Renal cortex interstitium (tissue), 11 donors: ENCODE measurements around the gene RAB5IF. TPM values are rescaled to one million over a fixed set of nuclear protein-coding genes. Genes with fewer than 3 reads are reported as not detected.
"Not testable (repeated sequence)": the region's sequence is repeated elsewhere in the genome, so short reads cannot be mapped to it uniquely, and the experiment has no call there.

Experiments used
- DNase-seq, 11 donors: peaks; one replicate each; pipeline ENCODE4 v3.0.0-alpha.2; 2013; ENCODE audit warnings: low read depth in 9 of 11, low spot score in 4 of 11; ENCODE audit errors: extremely low read depth in 1 of 11
- polyA plus RNA-seq, 3 donors: library from polyadenylated mRNA; unstranded; fragments of 120-200 nt; gene quantifications; one replicate each; pipeline ENCODE4 v1.2.1, GENCODE V29; 2013; ENCODE audit not compliant: insufficient read length in 3 of 3

Gene RAB5IF
- polyA plus RNA-seq, 3 donors: 55.5 to 67.2 (median 62.4) TPM

DNA sequence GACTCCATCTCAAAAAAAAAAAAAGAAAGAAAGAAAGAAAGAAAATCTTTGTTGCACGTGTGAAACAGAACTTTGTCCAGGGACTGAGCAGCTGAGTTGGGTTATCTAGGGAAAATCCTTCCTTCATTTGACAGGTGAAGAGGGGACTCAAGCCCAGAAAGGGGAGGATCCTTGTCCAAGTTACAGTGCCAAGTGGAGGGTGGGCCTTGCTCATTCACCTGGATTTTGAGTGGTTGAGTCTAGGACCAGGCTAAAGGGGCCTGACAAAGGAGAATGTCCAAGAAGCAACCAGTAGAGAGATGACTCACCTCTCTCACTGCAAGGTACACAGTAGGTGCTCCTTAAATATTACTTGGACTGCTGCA, 29.5 kb upstream of the RAB5IF start:
- no peak for DNase-seq

DNA sequence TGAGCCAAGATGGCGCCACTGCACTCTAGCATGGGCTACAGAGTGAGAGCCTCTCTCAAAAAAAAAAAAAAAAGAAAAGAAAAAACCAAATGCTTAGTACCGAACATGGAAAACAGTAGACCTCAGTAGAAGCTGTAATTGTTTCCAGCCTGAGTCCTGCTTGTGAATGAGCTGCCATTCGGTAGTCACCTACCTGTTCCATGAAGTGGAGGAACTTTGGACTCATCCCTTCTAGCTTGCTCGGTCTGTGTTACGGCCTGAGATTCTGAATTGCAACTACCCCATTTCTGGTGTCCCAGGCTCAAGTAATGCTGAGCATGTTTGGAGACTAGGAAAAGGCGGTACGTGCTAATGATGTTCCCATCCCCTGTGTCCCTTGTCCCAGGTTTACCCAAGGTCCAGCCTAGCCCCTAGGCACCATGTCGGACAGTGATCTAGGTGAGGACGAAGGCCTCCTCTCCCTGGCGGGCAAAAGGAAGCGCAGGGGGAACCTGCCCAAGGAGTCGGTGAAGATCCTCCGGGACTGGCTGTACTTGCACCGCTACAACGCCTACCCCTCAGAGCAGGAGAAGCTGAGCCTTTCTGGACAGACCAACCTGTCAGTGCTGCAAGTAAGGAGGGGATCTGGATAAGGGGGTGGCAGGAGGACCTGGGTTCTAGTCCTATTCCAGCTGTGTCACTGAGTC, 27.1 kb upstream of the RAB5IF start:
- DNase-seq: no peak

DNA sequence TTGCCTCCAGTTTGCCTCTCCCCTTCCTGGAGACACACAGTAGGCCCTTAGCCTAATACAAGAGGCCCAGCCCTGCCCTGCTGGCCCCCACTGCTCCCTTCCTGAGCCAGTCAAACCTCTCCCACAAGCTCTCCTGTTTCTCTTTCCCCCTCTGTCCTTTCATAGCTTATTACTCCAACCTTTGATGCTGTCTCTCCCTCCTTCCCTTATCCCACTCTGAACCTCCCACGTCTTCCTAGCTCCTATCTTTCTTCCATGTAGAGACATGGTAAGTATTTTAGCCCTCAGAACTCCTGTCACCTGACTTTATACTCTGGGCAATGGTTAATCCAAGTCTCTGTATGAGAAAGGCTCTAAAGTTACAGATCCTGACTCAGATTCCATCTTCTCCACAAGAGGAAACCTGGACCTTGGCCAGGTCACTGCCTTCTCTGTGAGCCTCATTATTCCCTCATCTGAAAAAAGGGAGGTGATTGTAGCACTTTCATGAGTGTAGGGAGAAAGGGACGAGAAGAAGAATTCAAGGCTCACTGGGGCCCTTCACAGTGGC, 25.5 kb upstream of the RAB5IF start:
- peak in 2 of 11 donors; percentile 13 to 71 for DNase-seq

DNA sequence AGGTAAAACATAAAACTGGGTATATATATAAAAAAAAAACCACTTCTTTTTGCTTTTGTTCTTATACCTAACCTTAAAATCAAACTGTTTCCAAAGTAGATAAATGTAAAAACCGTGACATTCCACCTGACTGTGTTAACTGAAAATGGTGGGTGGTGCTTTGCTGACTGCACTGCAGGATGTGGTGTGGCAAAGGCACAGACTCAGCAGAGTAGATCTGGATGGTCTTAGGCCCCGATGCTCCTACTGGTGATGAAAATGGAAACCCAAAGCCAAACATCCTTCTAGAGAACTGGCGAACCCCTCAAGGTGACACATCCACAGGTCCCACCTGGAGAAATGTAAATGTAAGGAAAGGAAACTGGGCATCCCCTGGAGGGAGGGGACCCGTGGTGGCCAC, 23.3 kb upstream of the RAB5IF start:
- no peak for DNase-seq

DNA sequence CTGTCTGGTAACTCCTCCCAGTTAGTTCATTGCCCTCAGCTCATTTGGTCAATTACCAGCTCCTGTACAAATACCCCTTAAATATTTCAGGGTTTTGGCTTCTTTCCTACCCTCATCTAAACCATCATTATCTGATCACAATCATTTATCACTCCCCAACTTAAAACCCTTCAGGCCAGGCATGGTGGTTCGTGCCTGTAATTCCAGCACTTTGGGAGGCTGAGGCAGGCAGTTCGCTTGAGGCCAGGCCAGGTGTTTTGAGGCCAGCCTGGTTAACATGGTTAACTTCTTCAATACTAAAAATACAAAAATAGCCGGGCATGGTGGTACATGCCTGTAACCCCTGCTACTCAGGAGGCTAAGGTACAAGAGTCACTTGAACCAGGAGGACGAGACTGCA, 22.8 kb upstream of the RAB5IF start:
- no peak for DNase-seq

DNA sequence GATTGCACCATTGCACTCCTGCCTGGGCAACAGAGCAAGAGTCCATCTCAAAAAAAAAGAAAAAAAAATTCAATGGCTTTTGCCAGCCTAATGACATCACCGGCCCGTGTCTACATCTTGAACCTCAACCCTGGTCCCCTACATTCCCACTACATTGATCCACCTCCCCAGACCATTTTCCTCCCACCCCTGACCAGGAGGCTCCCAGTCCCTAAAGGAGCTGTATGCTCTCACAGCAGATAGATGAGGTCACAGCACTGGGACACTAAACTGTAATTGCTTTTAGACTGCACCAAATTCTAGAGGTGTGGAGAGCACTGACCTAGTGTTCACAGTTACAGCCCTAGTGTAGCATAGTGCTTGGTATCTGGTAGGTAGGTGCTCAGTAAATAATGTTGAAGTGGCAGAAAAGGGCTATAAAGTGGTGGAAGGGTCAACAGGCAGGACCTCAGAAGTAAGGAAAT, 21.5 kb upstream of the RAB5IF start:
- DNase-seq: no peak

DNA sequence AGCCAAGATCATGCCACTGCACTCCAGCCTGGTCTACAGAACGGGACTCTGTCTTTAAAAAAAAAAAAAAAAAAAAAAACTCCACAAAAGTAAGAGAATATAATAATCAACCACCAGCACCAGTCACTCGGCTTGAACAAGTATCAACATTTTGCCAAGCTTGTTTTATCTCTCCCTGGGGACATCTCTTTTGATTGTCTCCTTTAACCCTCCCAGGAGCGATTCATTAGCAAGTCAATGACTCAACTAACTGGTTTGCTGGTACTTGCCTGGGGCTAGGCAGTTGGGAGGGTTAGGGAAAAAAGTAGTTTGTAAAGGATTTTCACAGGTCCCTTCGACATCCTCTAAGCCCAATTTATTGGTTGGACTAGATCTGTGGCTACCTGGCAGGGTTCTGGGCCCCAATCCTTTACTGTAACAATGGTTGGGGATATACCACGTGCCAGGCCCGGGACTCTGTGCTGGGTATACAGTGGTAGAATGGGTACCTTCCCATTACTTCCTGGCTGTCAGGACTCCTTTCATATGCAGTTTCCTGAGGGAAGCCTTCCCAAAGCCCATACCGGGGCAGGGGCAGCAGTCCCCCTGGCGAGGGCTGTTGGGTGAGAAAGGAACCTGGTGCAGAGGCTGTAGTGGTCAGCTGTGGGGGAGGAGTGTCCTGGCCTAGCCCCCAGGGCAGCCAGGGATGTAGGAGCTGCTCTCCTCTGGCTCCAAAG, 20.0 kb upstream of the RAB5IF start:
- DNase-seq: no peak

DNA sequence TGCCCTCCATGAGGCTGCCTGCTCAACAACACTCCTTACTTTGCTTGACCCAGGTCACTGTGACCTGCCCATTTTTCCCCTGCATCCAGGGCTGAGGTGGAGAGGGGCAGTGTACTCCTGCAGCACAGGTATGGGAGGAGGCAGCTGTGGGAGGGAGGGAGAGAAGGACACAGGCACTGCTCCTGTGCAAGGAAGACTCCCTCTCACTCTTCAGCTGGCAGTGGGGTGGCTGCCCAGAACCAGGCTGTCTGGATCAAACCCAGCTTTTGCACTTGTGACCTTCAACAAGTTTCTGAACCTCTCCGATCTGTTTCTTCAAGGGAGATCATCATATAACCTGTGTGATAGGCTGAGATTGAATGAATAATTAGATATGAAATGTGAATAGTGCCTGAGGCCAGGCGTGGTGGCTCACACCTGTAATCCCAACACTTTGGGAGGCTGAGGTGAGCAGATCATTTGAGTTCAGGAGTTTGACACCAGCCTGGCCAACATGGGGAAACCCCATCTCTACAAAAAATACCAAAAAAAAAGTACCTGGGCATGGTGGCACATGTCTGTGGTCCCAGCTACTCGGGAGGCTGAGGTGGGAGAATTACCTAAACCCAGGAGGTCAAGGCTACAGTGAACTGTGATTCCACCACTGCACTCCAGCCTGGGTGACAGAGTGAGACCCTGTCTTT, 18.1 kb upstream of the RAB5IF start:
- DNase-seq: no peak

DNA sequence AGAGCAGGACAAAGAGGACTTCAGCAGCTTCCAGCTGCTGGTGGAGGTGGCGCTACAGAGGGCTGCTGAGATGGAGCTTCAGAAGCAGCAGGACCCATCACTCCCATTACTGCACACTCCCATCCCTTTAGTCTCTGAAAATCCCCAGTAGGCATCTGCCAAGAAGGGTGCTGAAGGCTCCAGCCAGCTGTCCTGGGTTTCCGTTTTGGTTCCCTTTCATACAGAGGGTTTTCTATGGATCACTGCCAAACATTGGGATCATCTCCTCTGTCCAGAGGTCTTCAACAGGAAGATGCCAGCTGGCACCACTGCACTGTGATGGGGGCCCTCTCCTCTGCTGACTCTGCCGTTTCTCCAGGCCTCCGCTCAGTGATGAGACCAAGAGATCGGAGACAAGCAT, 14.3 kb upstream of the RAB5IF start:
- no peak for DNase-seq

DNA sequence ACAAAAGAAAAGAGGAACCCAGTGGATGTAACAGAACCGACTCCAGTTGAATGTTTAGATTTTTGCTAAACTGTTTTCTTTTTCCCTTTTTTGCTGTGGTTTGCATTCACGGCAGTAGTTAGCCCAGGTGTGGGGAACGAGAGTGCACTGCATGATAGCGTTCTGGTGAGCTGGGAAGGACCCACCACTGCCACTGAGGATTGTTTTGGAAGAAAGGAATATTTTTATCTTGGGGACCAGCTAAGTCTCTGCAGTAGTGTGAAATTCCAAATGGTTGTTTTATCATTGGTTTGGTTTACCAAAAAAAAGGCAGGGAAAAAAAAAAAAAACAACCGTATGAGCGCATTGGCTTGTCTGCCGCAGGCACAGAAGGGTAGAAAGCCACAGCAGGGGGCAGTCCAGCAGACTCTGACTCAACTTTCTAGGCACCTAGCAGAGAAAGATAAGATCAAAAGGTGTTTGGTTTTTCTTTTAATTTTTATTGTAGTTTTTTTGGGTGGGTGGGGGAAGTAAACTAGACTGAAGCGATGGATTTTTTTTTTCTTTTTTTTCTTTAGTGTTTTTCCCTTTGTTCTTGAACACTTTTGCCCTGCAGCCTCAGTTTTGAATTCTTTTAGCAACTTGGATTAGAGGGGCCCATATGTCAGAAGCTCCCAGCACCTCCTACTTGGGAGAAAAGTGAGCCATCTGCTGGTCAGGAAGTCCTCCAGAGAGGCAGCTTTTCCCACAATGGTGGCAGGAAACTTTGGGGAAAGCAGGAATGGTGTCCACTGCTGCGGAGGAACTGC, 13.5 kb upstream of the RAB5IF start:
- peak in 1 of 11 donors; percentile 43 for DNase-seq

DNA sequence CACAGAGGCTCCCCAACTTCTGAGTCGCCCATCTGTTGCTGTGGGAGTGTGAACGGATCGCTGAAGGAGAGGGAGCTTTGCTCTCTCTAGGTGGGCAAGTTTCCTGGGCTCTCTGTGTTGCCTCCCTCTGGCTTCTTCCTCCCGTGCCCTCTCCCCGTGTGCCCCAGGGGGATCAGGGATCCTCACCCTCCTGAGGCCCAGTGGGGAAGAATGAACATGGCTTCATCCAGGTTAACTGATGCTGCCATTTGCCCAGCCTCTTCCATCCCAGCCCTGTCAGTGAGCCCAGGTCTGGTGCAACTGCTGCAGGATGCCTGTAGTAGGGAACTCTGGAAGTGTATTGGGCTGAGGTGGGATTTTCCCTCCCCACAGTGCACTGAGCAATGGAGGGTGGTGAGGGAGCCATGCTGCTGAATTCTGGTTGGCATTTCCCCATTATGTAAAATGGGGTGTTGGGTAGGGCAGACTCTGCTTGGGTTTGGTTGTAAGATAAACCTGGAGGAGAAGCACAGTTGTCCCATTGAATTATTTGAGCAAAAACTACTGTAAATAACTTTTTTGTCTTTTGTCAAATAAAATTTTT, 12.1 kb upstream of the RAB5IF start:
- no peak for DNase-seq

DNA sequence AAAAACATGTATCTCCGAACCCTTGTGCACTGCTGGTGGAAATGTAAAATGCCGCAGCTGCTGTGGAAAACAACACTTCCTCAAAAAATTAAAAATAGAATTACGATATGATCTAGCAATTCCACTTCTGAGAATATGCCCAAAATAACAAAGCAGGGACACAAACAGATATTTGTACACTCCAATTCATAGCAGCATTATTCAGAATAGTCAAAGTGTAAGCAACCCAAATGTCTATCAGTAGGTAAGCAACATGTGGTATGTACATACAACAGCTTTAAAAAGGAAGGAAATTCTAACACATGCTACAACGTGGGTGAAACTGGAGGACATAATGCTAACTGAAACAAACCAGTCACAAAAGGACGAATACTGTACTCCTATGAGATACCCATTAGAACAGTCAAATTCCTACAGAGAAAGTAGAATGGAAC, 5.7 kb upstream of the RAB5IF start:
- DNase-seq: no peak

DNA sequence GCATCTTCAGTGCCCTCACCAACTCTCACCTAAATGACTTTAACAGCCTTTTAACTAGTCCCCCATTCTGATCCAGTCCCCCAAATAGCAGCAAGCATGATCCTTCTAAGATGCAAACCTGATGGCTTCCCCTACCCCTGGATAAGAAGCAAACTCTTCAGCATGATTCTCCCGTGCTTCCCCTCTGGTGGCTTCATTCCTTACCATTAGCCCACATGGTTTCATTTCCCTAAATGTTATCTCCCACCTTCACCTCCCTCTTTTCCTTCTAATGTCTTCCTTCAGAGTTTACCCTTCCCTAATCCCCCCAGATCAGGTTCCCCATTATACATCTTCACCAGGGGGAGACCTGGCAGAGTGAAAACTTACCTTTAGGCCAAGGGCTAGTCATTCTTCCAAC, 4.0 kb upstream of the RAB5IF start:
- no peak for DNase-seq

DNA sequence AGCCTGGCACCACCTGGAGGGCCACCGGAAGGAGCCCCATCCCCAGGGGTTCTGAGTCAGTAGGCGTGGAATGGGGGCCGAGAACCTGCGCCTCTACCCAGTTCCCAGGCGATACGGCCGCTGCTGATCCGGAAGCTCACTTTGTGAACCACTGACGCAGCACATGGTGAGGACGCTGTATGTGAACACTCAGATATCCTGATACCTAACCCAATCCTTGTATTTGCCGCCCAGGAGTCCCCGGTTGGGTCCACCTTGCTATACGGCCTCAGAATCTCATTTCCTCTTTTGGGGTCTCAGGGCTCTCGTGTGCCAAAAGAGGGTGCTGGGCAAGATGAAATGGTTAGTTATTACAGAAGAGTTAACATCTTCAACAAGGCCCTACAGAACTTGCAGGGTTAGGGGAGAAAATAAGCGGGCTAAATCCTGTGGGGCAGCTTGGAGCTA, 604 bp upstream of the RAB5IF start:
- DNase-seq: peak in 4 of 11 donors; percentile 28 to 51 (median 29)

DNA sequence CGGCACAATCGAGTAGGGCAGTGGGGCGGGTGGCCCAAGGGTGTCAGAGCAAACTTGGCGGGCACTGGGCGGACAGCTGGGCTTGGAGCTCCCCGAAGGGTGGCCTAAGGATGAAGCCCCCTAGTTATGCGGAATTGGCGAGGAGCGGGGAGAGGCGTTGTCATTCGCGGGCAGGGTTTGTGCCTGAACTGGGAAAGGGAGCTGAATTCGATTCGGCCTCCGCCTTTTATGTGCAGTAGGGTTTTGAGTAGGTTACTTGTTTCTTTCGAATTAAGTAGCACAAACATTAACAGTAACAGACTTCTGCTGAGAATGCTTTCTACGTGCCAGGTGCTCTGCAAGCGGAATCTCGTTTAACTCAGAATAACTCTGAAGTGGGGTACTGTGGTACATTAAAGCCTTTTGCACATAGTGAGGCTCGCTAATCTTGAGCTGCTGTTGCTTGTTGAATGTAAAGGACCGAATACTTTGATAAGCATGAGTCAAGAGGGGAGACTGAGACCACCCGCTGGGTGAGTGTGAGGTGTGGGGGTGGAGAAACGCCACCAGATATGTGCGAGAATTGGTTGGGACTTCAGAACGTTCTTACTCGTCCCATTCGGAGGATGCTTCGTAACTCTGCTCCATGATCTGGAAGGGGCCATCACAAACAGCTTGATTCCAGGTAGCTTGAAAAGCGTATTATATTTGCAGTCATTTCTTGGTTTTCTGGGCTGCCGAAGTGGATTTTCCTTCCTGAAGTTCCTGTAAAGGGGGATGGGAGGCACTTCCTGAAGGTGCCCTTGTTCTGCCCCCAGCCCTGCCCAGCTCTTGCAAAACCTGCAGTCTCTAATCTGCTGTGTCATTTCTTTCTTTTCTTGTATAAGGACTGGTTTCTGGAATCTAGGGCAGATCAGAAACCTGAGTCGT, 833 bp downstream of the RAB5IF start:
- no peak for DNase-seq

DNA sequence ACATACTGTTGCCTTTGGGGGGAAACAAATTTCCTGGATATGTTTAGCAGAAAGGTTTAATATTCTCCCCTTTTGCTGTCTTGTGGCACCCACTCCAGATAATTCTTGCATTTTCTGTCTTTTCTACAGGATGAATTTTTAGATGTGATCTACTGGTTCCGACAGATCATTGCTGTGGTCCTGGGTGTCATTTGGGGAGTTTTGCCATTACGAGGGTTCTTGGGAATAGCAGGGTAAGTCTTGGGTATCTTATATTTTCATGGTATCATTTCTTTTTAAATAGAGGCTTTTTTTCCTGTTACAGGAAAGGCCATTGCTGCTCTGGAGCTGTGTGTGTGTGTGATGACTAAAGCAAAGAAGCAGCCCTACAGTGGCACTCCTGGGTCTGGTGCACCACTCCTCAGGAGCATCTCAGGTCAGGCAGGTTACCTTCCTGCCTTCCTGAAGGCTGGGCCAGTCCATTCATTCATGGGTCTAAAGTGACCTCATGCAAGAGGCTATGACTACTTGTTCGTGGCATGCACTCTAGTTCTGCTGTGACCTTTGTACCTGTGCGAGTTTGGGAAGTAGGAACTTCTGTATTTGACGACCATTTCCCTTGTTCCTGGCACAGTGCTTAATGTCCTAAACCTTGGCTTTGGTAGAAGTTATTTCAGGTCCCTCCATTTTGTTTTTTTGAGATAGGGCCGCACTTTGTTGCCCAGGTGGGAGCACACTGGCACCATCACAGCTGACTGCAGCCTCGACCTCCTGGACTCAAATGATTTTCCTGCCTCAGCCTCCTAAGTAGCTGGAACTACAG, 2.2 kb downstream of the RAB5IF start:
- no peak for DNase-seq

DNA sequence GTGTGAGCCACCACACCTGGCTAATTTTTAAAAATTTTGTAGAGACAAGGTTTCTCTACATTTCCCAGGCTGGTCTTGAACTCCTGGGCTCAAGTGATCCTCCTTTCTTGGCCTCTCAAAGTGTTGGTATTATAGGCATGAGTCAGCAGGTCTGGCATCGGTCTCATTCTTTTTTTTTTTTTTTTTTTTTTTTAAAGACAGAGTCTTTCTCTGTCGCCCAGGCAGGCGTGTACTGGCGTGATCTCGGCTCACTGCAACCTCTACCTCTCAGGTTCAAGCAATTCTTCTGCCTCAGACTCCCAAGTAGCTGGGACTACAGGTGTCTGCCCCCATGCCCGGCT, 2.8 kb downstream of the RAB5IF start:
- DNase-seq: not testable (repeated sequence)
